Spleen (tissue), 11 donors: Measurements from ENCODE around the gene VTI1A. TPM values are rescaled to one million over a fixed set of nuclear protein-coding genes. Genes with fewer than 3 reads are reported as not detected.

ENCODE experiments used
- DNase-seq: peaks from one replicate; pipeline ENCODE4 v3.0.0-alpha.2; 2020
- H3K27ac ChIP-seq, 8 donors: fragments of 200-600 bp; sonication (generic) in 7 of 8; 1 replicate in 4 of 8; 2 replicates in 4 of 8; pipeline versions ENCODE4 v1.5.0 to v1.8.0; 2016 to 2021; ENCODE audit warnings: inconsistent platforms in 4 of 8, mild to moderate bottlenecking in 4 of 8, moderate library complexity in 1 of 8
- H3K27me3 ChIP-seq, 7 donors: fragments of 200-600 bp; sonication (generic) in 6 of 7; replicated peaks in 1 of 7; 1 replicate in 4 of 7; 2 replicates in 3 of 7; pipeline versions ENCODE4 v1.5.0 to v1.8.0; 2016 to 2021; ENCODE audit warnings: inconsistent platforms in 3 of 7, mild to moderate bottlenecking in 1 of 7
- H3K36me3 ChIP-seq, 6 donors: fragments of 200-600 bp; sonication (generic) in 5 of 6; 1 replicate in 4 of 6; 2 replicates in 2 of 6; pipeline versions ENCODE4 v1.5.0 to v1.8.0; 2016 to 2021; ENCODE audit warnings: inconsistent platforms in 2 of 6
- H3K4me1 ChIP-seq, 6 donors: fragments of 200-600 bp; sonication (generic) in 5 of 6; 1 replicate in 3 of 6; 2 replicates in 3 of 6; pipeline versions ENCODE4 v1.5.0 to v1.8.0; 2016 to 2021; ENCODE audit warnings: inconsistent platforms in 3 of 6
- H3K4me3 ChIP-seq, 8 donors: fragments of 200-600 bp; sonication (generic) in 7 of 8; 1 replicate in 4 of 8; 2 replicates in 4 of 8; pipeline versions ENCODE4 v1.5.0 to v1.8.0; 2016 to 2021; ENCODE audit warnings: inconsistent platforms in 4 of 8, mild to moderate bottlenecking in 4 of 8, moderate library complexity in 2 of 8
- H3K9me3 ChIP-seq, 8 donors: fragments of 200-600 bp; sonication (generic) in 7 of 8; 1 replicate in 4 of 8; 2 replicates in 4 of 8; pipeline versions ENCODE4 v1.5.0 to v1.8.0; 2016 to 2021; ENCODE audit warnings: inconsistent platforms in 4 of 8
- POLR2A ChIP-seq, 3 donors: fragments of 450-650 bp; IDR thresholded peaks; one replicate each; pipeline ENCODE4 v1.5.1; 2017; ENCODE audit warnings: antibody characterized with exemption in 3 of 3, mild to moderate bottlenecking in 1 of 3
- POLR2AphosphoS5 ChIP-seq, 3 donors: sonication (generic); formaldehyde crosslinking; IDR thresholded peaks; one replicate each; pipeline ENCODE4 v1.5.1; 2017; ENCODE audit warnings: antibody characterized with exemption in 3 of 3
- WGBS, 5 donors: extraction: QIAGEN DNeasy Blood & Tissue Kit in 3 of 5; methylation state at CpG; one replicate each; pipeline versions ENCODE4 v1.1.5 to v1.1.7; 2013 to 2018; 5-methylcytosine and 5-hydroxymethylcytosine counted together
- intact Hi-C: fragments of 100-400 bp; cut with DNase I; formaldehyde crosslinking; loops from one replicate; pipeline ENCODE4 v1.15.0; 2023; ENCODE audit warnings: low total_unique reads
- polyA plus RNA-seq, 3 donors: library from polyadenylated mRNA; stranded (reverse); fragments of 200-250 nt; gene quantifications; one replicate each; pipeline ENCODE4 v1.2.1, GENCODE V29; 2013
- total RNA-seq, 7 donors: library from RNA; depleted of rRNA in 3 of 7; stranded (reverse); fragments of >200 nt in 3 of 7; fragmentation: NEBNext Ultra II Directional in 4 of 7; extraction: Animal tissue kit (Norgen Biotek cat#: 25700) in 4 of 7; gene quantifications; one replicate each; pipeline versions ENCODE4 v1.1.0 to v1.2.1, GENCODE V29; 2016 to 2021
- TF ChIP-seq, protein P1 (sequence below), 11 experiments: fragments of 200-600 bp in 7 of 11; fragments of 450-650 bp in 4 of 11; sonication (generic) in 4 of 11; IDR thresholded peaks in 8 of 11; conservative IDR thresholded peaks in 3 of 11; 1 replicate in 7 of 11; 2 replicates in 4 of 11; pipeline versions ENCODE4 v1.4.0 to v1.8.0; 2016 to 2021; ENCODE audit warnings: antibody characterized with exemption in 11 of 11, inconsistent platforms in 4 of 11, mild to moderate bottlenecking in 1 of 11
- donor health status: healthy with polysubstance abuse.
- donor health status: DM: no; HTN: no; CAD: no; lungs with moderate emphysema.
- donor health status: DM: no; HTN: no; CAD: no.
- donor health status: Bipolar disorder and iron deficiency.
- donor health status: healthy.
- donor health status: DM: no; HTN: no; CAD: no.
- donor health status: DM: yes; HTN: yes; CAD: no.

Gene VTI1A
- total and polyA plus RNA-seq, 10 donors = 7.8 to 129 (median 56.2) TPM

DNA sequence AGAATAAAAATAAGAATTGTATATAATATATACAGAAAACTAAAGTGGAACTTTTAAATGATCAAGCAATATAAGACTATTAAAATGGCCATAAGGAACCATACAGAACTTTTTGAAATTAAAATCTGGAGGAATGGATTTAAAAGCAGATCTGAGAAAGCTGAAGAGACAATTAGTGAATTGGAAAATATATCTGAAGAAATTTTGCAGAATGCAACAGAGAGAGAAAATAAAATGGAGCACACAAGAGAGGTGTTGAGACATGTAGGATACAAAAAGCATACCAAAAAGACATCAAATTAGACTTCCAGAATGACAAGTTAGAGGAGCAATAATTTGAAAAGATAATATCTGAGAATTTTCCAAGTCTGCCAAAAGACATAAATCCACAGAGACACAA, 169.6 kb downstream of the VTI1A start:
- H3K4me1 ChIP-seq = no peaks in the 10 kb centered on the region
- DNase-seq = no peak
- TF ChIP-seq POLR2A (IDR thresholded peaks at IDR 0.05) = no peak
- no peak for TF ChIP-seq POLR2AphosphoS5 (IDR thresholded peaks at IDR 0.05)
- TF ChIP-seq, protein P1, sequence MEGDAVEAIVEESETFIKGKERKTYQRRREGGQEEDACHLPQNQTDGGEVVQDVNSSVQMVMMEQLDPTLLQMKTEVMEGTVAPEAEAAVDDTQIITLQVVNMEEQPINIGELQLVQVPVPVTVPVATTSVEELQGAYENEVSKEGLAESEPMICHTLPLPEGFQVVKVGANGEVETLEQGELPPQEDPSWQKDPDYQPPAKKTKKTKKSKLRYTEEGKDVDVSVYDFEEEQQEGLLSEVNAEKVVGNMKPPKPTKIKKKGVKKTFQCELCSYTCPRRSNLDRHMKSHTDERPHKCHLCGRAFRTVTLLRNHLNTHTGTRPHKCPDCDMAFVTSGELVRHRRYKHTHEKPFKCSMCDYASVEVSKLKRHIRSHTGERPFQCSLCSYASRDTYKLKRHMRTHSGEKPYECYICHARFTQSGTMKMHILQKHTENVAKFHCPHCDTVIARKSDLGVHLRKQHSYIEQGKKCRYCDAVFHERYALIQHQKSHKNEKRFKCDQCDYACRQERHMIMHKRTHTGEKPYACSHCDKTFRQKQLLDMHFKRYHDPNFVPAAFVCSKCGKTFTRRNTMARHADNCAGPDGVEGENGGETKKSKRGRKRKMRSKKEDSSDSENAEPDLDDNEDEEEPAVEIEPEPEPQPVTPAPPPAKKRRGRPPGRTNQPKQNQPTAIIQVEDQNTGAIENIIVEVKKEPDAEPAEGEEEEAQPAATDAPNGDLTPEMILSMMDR (IDR thresholded peaks at IDR 0.05 in 8 of 11, conservative IDR thresholded peaks at IDR 0.05 in 3 of 11) = no peak
- peaks cover 0 to 20% (median 16%) of the 10 kb centered on the region in 8 donors for H3K9me3 ChIP-seq
- intact Hi-C loops = no loop called here
- H3K27ac ChIP-seq = no peak overlapping the region
- no peak overlapping the region for H3K4me3 ChIP-seq
- H3K27me3 ChIP-seq = no peaks in the 10 kb centered on the region
- peaks cover 0 to 11% (median 0%) of the 10 kb centered on the region in 6 donors for H3K36me3 ChIP-seq

DNA sequence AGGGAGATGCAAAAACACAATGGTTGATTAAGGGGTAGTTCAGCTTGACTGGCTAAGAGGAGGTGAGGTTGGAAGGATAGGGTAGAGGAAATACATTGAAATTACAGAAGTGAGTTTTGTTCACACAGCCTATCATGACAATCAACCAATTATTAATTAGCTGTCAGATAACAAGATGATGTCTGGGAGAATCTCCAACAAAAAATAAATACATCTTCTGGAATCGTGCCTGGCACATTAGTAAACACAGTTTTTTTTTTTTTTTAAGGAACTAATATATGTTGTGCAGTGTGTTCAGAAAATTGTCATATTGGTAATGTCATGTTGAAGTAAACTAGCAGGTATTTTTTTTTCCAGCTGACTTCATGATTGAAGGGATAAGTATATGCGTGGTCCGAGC, 171.8 kb downstream of the VTI1A start:
- intact Hi-C loops = no loop called here
- Histone ChIP-seq H3K27ac (no peak overlapping the region), H3K36me3 (peaks cover 0 to 11% (median 0%) of the 10 kb centered on the region in 6 donors), H3K4me3 (no peak overlapping the region), H3K27me3 (no peaks in the 10 kb centered on the region), H3K4me1 (no peaks in the 10 kb centered on the region), H3K9me3 (peaks cover 0 to 20% (median 16%) of the 10 kb centered on the region in 8 donors)
- 93 to 97% (median 96%) methylated on average over 3 of the region's 3 CpGs for WGBS, 5 donors
- TF ChIP-seq, protein P1 (IDR thresholded peaks at IDR 0.05 in 8 of 11, conservative IDR thresholded peaks at IDR 0.05 in 3 of 11) = no peak
- TF ChIP-seq POLR2AphosphoS5 (IDR thresholded peaks at IDR 0.05) (no peak), POLR2A (IDR thresholded peaks at IDR 0.05) (no peak)
- DNase-seq = no peak

DNA sequence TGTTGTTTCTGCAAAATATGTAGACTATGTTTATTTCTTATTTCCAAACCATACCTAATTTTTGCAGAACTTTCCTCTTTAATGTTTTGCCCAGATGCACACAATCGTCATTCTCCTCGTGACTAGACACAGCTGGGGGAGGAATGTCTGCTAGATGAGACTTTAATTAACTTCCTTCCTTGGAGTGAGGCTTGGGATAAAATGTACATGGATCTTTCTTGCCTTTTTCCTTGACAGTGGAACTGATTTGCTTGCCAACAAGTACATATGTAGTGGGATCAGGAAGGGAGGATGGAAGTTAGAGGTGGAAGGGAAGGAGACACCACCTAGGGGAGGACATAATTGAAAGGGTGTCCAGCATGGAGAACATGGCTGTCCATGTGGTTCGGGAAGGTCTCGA, 172.5 kb downstream of the VTI1A start:
- H3K27ac ChIP-seq = no peak overlapping the region
- no peaks in the 10 kb centered on the region for H3K27me3 ChIP-seq
- peaks cover 0 to 11% (median 0%) of the 10 kb centered on the region in 6 donors for H3K36me3 ChIP-seq
- peaks cover 0 to 20% (median 16%) of the 10 kb centered on the region in 8 donors for H3K9me3 ChIP-seq
- intact Hi-C loops = no loop called here
- H3K4me3 ChIP-seq = no peak overlapping the region
- TF ChIP-seq, protein P1 (IDR thresholded peaks at IDR 0.05 in 8 of 11, conservative IDR thresholded peaks at IDR 0.05 in 3 of 11) = no peak
- TF ChIP-seq POLR2A (IDR thresholded peaks at IDR 0.05) (no peak), POLR2AphosphoS5 (IDR thresholded peaks at IDR 0.05) (no peak)
- no peak for DNase-seq
- WGBS, 5 donors = 88 to 95% (median 93%) methylated on average over 4 of the region's 4 CpGs
- H3K4me1 ChIP-seq = no peaks in the 10 kb centered on the region

DNA sequence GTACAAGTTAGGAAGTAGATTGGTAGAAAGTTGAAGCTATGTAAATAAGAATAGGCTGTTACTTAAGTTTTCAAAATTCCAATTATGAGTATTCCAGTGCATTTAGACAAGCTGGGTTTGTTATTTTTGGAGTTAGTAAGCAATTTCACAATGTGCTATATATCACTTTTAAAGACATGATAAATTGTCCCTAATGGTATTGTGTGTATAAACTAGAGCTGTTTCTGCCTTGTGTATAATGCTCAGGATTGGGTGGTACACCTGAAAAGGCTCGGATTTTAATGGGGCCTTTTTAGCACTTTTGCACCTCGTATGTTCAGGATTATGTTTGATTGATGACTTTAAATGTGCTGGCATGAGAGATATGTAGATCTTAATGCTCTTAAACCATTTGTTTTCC, 175.8 kb downstream of the VTI1A start:
- Histone ChIP-seq H3K36me3 (peaks cover 0 to 11% (median 0%) of the 10 kb centered on the region in 6 donors), H3K27ac (no peak overlapping the region), H3K4me1 (no peaks in the 10 kb centered on the region), H3K4me3 (no peak overlapping the region), H3K27me3 (no peaks in the 10 kb centered on the region), H3K9me3 (no peaks in the 10 kb centered on the region)
- intact Hi-C loops = no loop called here
- 81 to 95% (median 83%) methylated on average over 2 of the region's 2 CpGs for WGBS, 5 donors
- DNase-seq = no peak
- TF ChIP-seq, protein P1 (IDR thresholded peaks at IDR 0.05 in 8 of 11, conservative IDR thresholded peaks at IDR 0.05 in 3 of 11) = no peak
- TF ChIP-seq POLR2AphosphoS5 (IDR thresholded peaks at IDR 0.05) (no peak), POLR2A (IDR thresholded peaks at IDR 0.05) (no peak)
